HG03280 (cell line): Measurements from ENCODE around the gene CELF4.

Experiments
- ATAC-seq: cut with Tn5 transposase; IDR thresholded peaks from one replicate; pipeline ENCODE4 v1.9.1; 2021; ENCODE audit warnings: mild to moderate bottlenecking, moderate library complexity; ENCODE audit not compliant: unreplicated experiment

CELF4 gene

GRCh38 chr18:37270038-37270665 is 295.4 kb downstream of the CELF4 start:
- no peak for ATAC-seq

- ATAC-seq: no peak
Measured at GRCh38 chr18:37266290-37266689, 299.3 kb downstream of the CELF4 start.

- ATAC-seq: no peak
Measured at GRCh38 chr18:37265382-37265781, 300.2 kb downstream of the CELF4 start.

- no peak for ATAC-seq
Measured at GRCh38 chr18:37264956-37265355, 300.6 kb downstream of the CELF4 start.

- ATAC-seq: no peak
Measured at GRCh38 chr18:37261988-37262387, 303.6 kb downstream of the CELF4 start.

GRCh38 chr18:37261246-37261840 is 304.3 kb downstream of the CELF4 start:
- no peak for ATAC-seq

- no peak for ATAC-seq
Measured at GRCh38 chr18:37260367-37261093, 305.1 kb downstream of the CELF4 start.

- ATAC-seq: no peak
Measured at GRCh38 chr18:37259711-37260110, 305.9 kb downstream of the CELF4 start.

GRCh38 chr18:37258819-37259218 is 306.8 kb downstream of the CELF4 start:
- ATAC-seq: no peak

- no peak for ATAC-seq
Measured at GRCh38 chr18:37258131-37258530, 307.5 kb downstream of the CELF4 start.

GRCh38 chr18:37254973-37255372 is 310.6 kb downstream of the CELF4 start:
- ATAC-seq: no peak

- no peak for ATAC-seq
Measured at GRCh38 chr18:37254236-37254754, 311.3 kb downstream of the CELF4 start.

- ATAC-seq: no peak
Measured at GRCh38 chr18:37253394-37254235, 312.0 kb downstream of the CELF4 start.

- ATAC-seq: no peak
Measured at GRCh38 chr18:37252854-37253393, 312.7 kb downstream of the CELF4 start.

- ATAC-seq: no peak
Measured at GRCh38 chr18:37252342-37252741, 313.3 kb downstream of the CELF4 start.

- ATAC-seq: no peak
Measured at GRCh38 chr18:37251679-37252078, 313.9 kb downstream of the CELF4 start.

GRCh38 chr18:37249895-37250618 is 315.5 kb downstream of the CELF4 start:
- no peak for ATAC-seq

- ATAC-seq: no peak
Measured at GRCh38 chr18:37249171-37249886, 316.3 kb downstream of the CELF4 start.

- ATAC-seq: no peak
Measured at GRCh38 chr18:37248281-37248680, 317.3 kb downstream of the CELF4 start.
